Neural cell (in vitro differentiated cells): Measurements from ENCODE around the gene NCOR1. TPM values are rescaled to one million over a fixed set of nuclear protein-coding genes. Genes with fewer than 3 reads are reported as not detected.

ENCODE experiments used
- H2AFZ ChIP-seq: fragments of 200-600, 300-800 bp; sonication (generic), shearing (Covaris generic); 2 replicates; pipeline ENCODE4 v1.6.0; 2014; ENCODE audit warnings: low read depth, mild to moderate bottlenecking, antibody characterized with exemption, low read length, moderate library complexity
- H3F3A ChIP-seq: fragments of 200-600 bp; shearing (Covaris generic); 2 replicates; pipeline ENCODE4 v1.6.1; 2016; ENCODE audit warnings: mild to moderate bottlenecking, moderate library complexity, mixed read lengths, antibody characterized with exemption, low read length; ENCODE audit not compliant: insufficient read depth, poor library complexity, severe bottlenecking
- H3K27ac ChIP-seq: fragments of 200-600, 300-800 bp; sonication (generic), shearing (Covaris generic); 2 replicates; pipeline ENCODE4 v1.5.1; 2014; ENCODE audit warnings: mild to moderate bottlenecking, low read length, moderate library complexity
- H3K27me3 ChIP-seq: fragments of 300-800, 200-600 bp; sonication (generic), shearing (Covaris generic); 2 replicates; pipeline ENCODE4 v1.6.0; 2014; ENCODE audit warnings: mild to moderate bottlenecking, low read depth, low read length, moderate library complexity; ENCODE audit not compliant: insufficient read depth
- H3K36me3 ChIP-seq: fragments of 300-800, 200-600 bp; sonication (generic), shearing (Covaris generic); 2 replicates; pipeline ENCODE4 v1.5.1; 2014; ENCODE audit warnings: mild to moderate bottlenecking, antibody characterized with exemption, low read length, moderate library complexity; ENCODE audit not compliant: insufficient read depth
- H3K4me2 ChIP-seq: fragments of 300-800, 200-600 bp; sonication (generic), shearing (Covaris generic); 2 replicates; pipeline ENCODE4 v1.6.0; 2014; ENCODE audit warnings: mild to moderate bottlenecking, low read length
- H3K4me3 ChIP-seq: fragments of 300-800, 200-600 bp; sonication (generic), shearing (Covaris generic); 2 replicates; pipeline ENCODE4 v1.5.1; 2014; ENCODE audit warnings: mild to moderate bottlenecking, low read length, moderate library complexity
- H3K79me2 ChIP-seq: fragments of 200-600 bp; shearing (Covaris generic); replicated peaks from 2 replicates; pipeline ENCODE4 v1.6.0; 2014; ENCODE audit warnings: mild to moderate bottlenecking, low read length, moderate library complexity; ENCODE audit not compliant: insufficient read depth
- H3K9ac ChIP-seq: fragments of 300-800, 200-600 bp; sonication (generic), shearing (Covaris generic); 2 replicates; pipeline ENCODE4 v1.6.1; 2016; ENCODE audit warnings: mild to moderate bottlenecking, low read length, mixed read lengths
- H3K9me2 ChIP-seq: fragments of 200-600 bp; shearing (Covaris generic); 2 replicates; pipeline ENCODE4 v1.6.1; 2016; ENCODE audit warnings: mild to moderate bottlenecking, low read length, mixed read lengths; ENCODE audit not compliant: insufficient read depth
- H3K9me3 ChIP-seq: fragments of 200-600, 300-800 bp; sonication (generic), shearing (Covaris generic); 2 replicates; pipeline ENCODE4 v1.6.1; 2016; ENCODE audit warnings: mild to moderate bottlenecking, mixed run types, low read length, moderate library complexity, mixed read lengths
- H4K20me1 ChIP-seq: fragments of 200-600 bp; shearing (Covaris generic); 2 replicates; pipeline ENCODE4 v1.6.1; 2016; ENCODE audit warnings: mild to moderate bottlenecking, mixed run types; ENCODE audit not compliant: insufficient read depth
- EP300 ChIP-seq: fragments of 450-650 bp; conservative IDR thresholded peaks from 2 replicates; pipeline ENCODE4 v1.6.1; 2014; ENCODE audit warnings: antibody characterized with exemption, mild to moderate bottlenecking, moderate library complexity; ENCODE audit not compliant: poor library complexity, severe bottlenecking
- EZH2 ChIP-seq: fragments of 200-600, 300-800 bp; shearing (Covaris generic), sonication (generic); IDR thresholded peaks from 2 replicates; pipeline ENCODE4 v1.6.1; 2014; ENCODE audit warnings: antibody characterized with exemption, low read length, borderline replicate concordance, mild to moderate bottlenecking; ENCODE audit not compliant: insufficient read depth, poor library complexity, severe bottlenecking
- MXI1 ChIP-seq: fragments of 450-650 bp; conservative IDR thresholded peaks from 2 replicates; pipeline ENCODE4 v1.6.1; 2014; ENCODE audit warnings: antibody characterized with exemption, mild to moderate bottlenecking; ENCODE audit not compliant: poor library complexity, severe bottlenecking
- POLR2AphosphoS5 ChIP-seq: IDR thresholded peaks from 2 replicates; pipeline ENCODE4 v1.6.1; 2012
- RAD21 ChIP-seq: fragments of 450-650 bp; conservative IDR thresholded peaks from 2 replicates; pipeline ENCODE4 v1.6.1; 2014; ENCODE audit warnings: antibody characterized with exemption, mild to moderate bottlenecking, moderate library complexity
- SMC3 ChIP-seq: fragments of 450-650 bp; conservative IDR thresholded peaks from 2 replicates; pipeline ENCODE4 v1.6.1; 2014; ENCODE audit warnings: antibody characterized with exemption, mild to moderate bottlenecking, moderate library complexity; ENCODE audit not compliant: poor library complexity
- TAF1 ChIP-seq: IDR thresholded peaks from 2 replicates; pipeline ENCODE4 v1.6.1; 2012; ENCODE audit warnings: low read depth
- polyA plus RNA-seq: library from polyadenylated mRNA; depleted of rRNA; stranded (reverse); fragments of >200 nt; gene quantifications from 2 replicates; pipeline ENCODE4 v1.2.3, GENCODE V29; 2014
- TF ChIP-seq, protein P1 (sequence below): IDR thresholded peaks from 2 replicates; pipeline ENCODE4 v1.6.1; 2012; ENCODE audit warnings: borderline replicate concordance
- TF ChIP-seq, protein P2 (sequence below): fragments of 450-650 bp; IDR thresholded peaks from 2 replicates; pipeline ENCODE4 v1.5.1; 2014; ENCODE audit warnings: antibody characterized with exemption, mild to moderate bottlenecking, moderate library complexity; ENCODE audit not compliant: poor library complexity, severe bottlenecking

NCOR1 gene
- polyA plus RNA-seq, 1 donor from 2014 or later = 26.9 TPM

DNA sequence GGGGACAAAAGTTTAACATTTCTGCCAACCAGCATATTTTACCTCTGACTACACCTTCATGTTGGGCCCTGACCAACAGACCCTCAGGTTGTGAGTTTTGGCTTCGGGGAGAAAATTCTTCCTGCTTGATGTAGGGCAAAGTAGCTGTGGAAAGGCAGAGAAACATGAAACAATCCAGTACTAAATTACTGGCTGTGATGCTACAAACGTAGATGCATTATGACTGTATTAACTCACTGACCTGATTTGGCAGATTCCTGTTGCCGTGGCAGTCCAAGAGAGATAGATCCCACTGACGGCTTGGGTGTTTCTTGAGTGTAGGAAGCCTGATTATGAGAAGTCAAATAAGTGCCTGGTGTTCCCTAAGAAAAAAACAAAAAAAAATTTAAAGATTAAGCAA is 135.0 kb downstream of the NCOR1 start:
- no peaks in the 10 kb centered on the region for H3K9me2 ChIP-seq
- H4K20me1 ChIP-seq = no peaks in the 10 kb centered on the region
- H3K36me3 ChIP-seq = no peaks in the 10 kb centered on the region
- no peak overlapping the region for H2AFZ ChIP-seq
- no peaks in the 10 kb centered on the region for H3K79me2 ChIP-seq
- no peak for TF ChIP-seq RAD21
- no peak for TF ChIP-seq MXI1
- no peak for TF ChIP-seq SMC3
- no peak overlapping the region for H3K4me3 ChIP-seq
- no peak overlapping the region for H3K4me2 ChIP-seq
- no peaks in the 10 kb centered on the region for H3K9me3 ChIP-seq
- no peak overlapping the region for H3K9ac ChIP-seq
- no peak overlapping the region for H3K27ac ChIP-seq
- no peaks in the 10 kb centered on the region for H3K27me3 ChIP-seq
- no peaks in the 10 kb centered on the region for H3F3A ChIP-seq

DNA sequence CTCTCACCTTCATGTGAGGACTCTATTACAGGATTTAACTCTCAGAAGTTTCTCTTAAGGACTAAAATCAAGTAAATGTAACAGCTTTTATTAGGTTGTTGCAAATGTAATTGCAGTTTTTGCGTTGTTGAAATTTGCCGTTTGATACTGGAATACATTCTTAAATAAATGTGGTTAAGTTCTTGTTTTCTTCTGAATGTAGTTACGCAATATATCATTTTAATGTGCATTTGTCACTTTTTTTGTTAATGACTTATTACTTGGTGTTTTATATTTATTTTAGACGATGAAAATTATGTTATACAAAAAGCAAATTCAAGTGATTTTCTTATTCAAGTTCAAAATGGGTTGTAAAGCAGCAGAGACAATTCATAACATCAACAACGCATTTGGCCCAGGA is 139.4 kb downstream of the NCOR1 start:
- Histone ChIP-seq H3K9ac (no peak overlapping the region), H3K79me2 (no peaks in the 10 kb centered on the region), H3F3A (no peaks in the 10 kb centered on the region), H3K9me3 (no peaks in the 10 kb centered on the region), H3K9me2 (no peaks in the 10 kb centered on the region), H3K36me3 (no peaks in the 10 kb centered on the region), H3K4me3 (no peak overlapping the region), H4K20me1 (no peaks in the 10 kb centered on the region), H3K27me3 (no peaks in the 10 kb centered on the region), H2AFZ (no peak overlapping the region), H3K4me2 (no peak overlapping the region), H3K27ac (no peak overlapping the region)
- TF ChIP-seq MXI1 (no peak), SMC3 (no peak), EZH2 (no peak), RAD21 (no peak), POLR2AphosphoS5 (no peak), EP300 (no peak), TAF1 (no peak)
- TF ChIP-seq, protein P1, sequence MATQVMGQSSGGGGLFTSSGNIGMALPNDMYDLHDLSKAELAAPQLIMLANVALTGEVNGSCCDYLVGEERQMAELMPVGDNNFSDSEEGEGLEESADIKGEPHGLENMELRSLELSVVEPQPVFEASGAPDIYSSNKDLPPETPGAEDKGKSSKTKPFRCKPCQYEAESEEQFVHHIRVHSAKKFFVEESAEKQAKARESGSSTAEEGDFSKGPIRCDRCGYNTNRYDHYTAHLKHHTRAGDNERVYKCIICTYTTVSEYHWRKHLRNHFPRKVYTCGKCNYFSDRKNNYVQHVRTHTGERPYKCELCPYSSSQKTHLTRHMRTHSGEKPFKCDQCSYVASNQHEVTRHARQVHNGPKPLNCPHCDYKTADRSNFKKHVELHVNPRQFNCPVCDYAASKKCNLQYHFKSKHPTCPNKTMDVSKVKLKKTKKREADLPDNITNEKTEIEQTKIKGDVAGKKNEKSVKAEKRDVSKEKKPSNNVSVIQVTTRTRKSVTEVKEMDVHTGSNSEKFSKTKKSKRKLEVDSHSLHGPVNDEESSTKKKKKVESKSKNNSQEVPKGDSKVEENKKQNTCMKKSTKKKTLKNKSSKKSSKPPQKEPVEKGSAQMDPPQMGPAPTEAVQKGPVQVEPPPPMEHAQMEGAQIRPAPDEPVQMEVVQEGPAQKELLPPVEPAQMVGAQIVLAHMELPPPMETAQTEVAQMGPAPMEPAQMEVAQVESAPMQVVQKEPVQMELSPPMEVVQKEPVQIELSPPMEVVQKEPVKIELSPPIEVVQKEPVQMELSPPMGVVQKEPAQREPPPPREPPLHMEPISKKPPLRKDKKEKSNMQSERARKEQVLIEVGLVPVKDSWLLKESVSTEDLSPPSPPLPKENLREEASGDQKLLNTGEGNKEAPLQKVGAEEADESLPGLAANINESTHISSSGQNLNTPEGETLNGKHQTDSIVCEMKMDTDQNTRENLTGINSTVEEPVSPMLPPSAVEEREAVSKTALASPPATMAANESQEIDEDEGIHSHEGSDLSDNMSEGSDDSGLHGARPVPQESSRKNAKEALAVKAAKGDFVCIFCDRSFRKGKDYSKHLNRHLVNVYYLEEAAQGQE = no peak
- TF ChIP-seq, protein P2, sequence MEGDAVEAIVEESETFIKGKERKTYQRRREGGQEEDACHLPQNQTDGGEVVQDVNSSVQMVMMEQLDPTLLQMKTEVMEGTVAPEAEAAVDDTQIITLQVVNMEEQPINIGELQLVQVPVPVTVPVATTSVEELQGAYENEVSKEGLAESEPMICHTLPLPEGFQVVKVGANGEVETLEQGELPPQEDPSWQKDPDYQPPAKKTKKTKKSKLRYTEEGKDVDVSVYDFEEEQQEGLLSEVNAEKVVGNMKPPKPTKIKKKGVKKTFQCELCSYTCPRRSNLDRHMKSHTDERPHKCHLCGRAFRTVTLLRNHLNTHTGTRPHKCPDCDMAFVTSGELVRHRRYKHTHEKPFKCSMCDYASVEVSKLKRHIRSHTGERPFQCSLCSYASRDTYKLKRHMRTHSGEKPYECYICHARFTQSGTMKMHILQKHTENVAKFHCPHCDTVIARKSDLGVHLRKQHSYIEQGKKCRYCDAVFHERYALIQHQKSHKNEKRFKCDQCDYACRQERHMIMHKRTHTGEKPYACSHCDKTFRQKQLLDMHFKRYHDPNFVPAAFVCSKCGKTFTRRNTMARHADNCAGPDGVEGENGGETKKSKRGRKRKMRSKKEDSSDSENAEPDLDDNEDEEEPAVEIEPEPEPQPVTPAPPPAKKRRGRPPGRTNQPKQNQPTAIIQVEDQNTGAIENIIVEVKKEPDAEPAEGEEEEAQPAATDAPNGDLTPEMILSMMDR = no peak

DNA sequence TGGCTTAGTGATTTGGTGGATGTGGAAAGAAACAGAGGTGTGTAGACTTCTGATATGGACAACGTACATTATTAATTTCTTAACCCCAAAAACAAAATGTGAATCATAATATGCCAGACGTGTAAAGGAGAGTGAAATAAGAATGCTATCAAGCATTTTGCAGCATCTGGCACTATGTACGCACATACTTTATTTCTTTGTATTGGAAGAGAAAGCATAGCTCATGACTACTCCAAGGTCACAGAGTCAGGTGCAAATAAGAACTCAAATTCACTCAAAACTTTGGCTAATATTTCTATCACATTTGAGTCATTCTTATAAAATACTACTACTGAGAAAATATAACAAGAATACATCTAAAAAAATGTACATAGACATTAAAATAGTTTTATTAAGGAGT is 140.9 kb downstream of the NCOR1 start:
- Histone ChIP-seq H3K9me3 (no peaks in the 10 kb centered on the region), H3K27ac (no peak overlapping the region), H3K79me2 (no peaks in the 10 kb centered on the region), H3K27me3 (no peaks in the 10 kb centered on the region), H3K9me2 (no peaks in the 10 kb centered on the region), H3K36me3 (peaks cover 10% of the 10 kb centered on the region), H2AFZ (no peak overlapping the region), H3F3A (no peaks in the 10 kb centered on the region), H3K4me3 (no peak overlapping the region), H4K20me1 (no peaks in the 10 kb centered on the region), H3K4me2 (no peak overlapping the region), H3K9ac (no peak overlapping the region)
- TF ChIP-seq POLR2AphosphoS5 (no peak), SMC3 (no peak), RAD21 (no peak), EP300 (no peak), EZH2 (no peak), TAF1 (no peak), MXI1 (no peak)
- TF ChIP-seq, protein P1 = no peak
- TF ChIP-seq, protein P2 = no peak
